Cardiac septum (tissue), 1 donor: ENCODE results near the gene CACNG8. TPM values are rescaled to one million over a fixed set of nuclear protein-coding genes. Genes with fewer than 3 reads are reported as not detected.
"Not testable (repeated sequence)": the region's sequence is repeated elsewhere in the genome, so short reads cannot be mapped to it uniquely, and the experiment has no call there.

Source experiments
- DNase-seq: peaks from one replicate; pipeline ENCODE4 v3.0.0-alpha.2; 2020; ENCODE audit warnings: low spot score
- intact Hi-C: fragments of 100-400 bp; cut with DNase I; formaldehyde crosslinking; loops from one replicate; pipeline ENCODE4 v1.14.0; 2022
- total RNA-seq: library from RNA; stranded (reverse); fragmentation: NEBNext Ultra II Directional; extraction: Animal tissue kit (Norgen Biotek cat#: 25700); gene quantifications from one replicate; pipeline ENCODE4 v1.2.1, GENCODE V29; 2021
- donor health status: DM: no; HTN: no; CAD: no.

Gene CACNG8
- total RNA-seq, 1 donor from 2014 or later, result 0.11 TPM

- no peak for DNase-seq
- intact Hi-C loops, result no loop called here
Measured at GRCh38 chr19:54026656-54027055, 63.9 kb downstream of the CACNG8 start.

GRCh38 chr19:54029301-54029700 is 66.6 kb downstream of the CACNG8 start:
- DNase-seq, result no peak

GRCh38 chr19:54029930-54030490 is 67.3 kb downstream of the CACNG8 start:
- intact Hi-C loops, result no loop called here

More at GRCh38 chr19:54029301-54029700, 66.6 kb downstream of the CACNG8 start:
- intact Hi-C loops, result no loop called here

GRCh38 chr19:54030895-54031586 is 68.3 kb downstream of the CACNG8 start:
- intact Hi-C loops, result no loop called here
- no peak for DNase-seq

More at GRCh38 chr19:54029930-54030490, 67.3 kb downstream of the CACNG8 start:
- DNase-seq, result no peak

GRCh38 chr19:54035215-54036178 is 72.8 kb downstream of the CACNG8 start:
- intact Hi-C loops, result no loop called here

GRCh38 chr19:54036542-54036941 is 73.8 kb downstream of the CACNG8 start:
- DNase-seq, intact Hi-C loops: not testable (repeated sequence)

More at GRCh38 chr19:54035215-54036178, 72.8 kb downstream of the CACNG8 start:
- no peak for DNase-seq

Other genes with a start within 250 kb of the CACNG8 start
- 0.57 TPM for gene NLRP12, start 138.6 kb upstream of the CACNG8 start, total RNA-seq
- gene MYADM, start 95.1 kb upstream of the CACNG8 start, total RNA-seq, result 211 TPM
- gene PRKCG, start 80.7 kb upstream of the CACNG8 start, total RNA-seq, result not detected
- not detected for gene CACNG7, start 53.7 kb upstream of the CACNG8 start, total RNA-seq
- gene CACNG6, start 28.7 kb downstream of the CACNG8 start, total RNA-seq, result not detected
- gene VSTM1, start 101.0 kb downstream of the CACNG8 start, total RNA-seq, result not detected
- not detected for gene TARM1, start 118.4 kb downstream of the CACNG8 start, total RNA-seq
- gene OSCAR, start 137.9 kb downstream of the CACNG8 start, total RNA-seq, result 1.2 TPM
- 283 TPM for gene NDUFA3, start 139.9 kb downstream of the CACNG8 start, total RNA-seq
- gene TFPT, start 152.7 kb downstream of the CACNG8 start, total RNA-seq, result 15.2 TPM
- 34.0 TPM for gene PRPF31, start 152.8 kb downstream of the CACNG8 start, total RNA-seq
- 22.3 TPM for gene CNOT3, start 174.8 kb downstream of the CACNG8 start, total RNA-seq
- gene LENG1, start 196.8 kb downstream of the CACNG8 start, total RNA-seq, result 8.3 TPM
- gene TMC4, start 210.2 kb downstream of the CACNG8 start, total RNA-seq, result 4.3 TPM
- 24.3 TPM for gene MBOAT7, start 226.6 kb downstream of the CACNG8 start, total RNA-seq
- gene TSEN34, start 228.4 kb downstream of the CACNG8 start, total RNA-seq, result 22.6 TPM
- gene RPS9, start 237.9 kb downstream of the CACNG8 start, total RNA-seq, result 615 TPM